ENCODE results near the gene RPS6KA5.

The RPS6KA5 gene

GRCh38 chr14:90995785-90996184, 64.7 kb downstream of the RPS6KA5 start:
- no peak overlapping the region for H3K4me2 ChIP-seq (ENCODE audit: low read depth, low read length)
- H3K27ac ChIP-seq (ENCODE audit: low read length) = no peak overlapping the region
- TF ChIP-seq EZH2 (optimal IDR thresholded peaks at IDR 0.05; ENCODE audit: low read depth, low read length) (no peak), CTCF (IDR thresholded peaks at IDR 0.05; ENCODE audit: low read length) (no peak), EZH2phosphoT487 (IDR thresholded peaks at IDR 0.05; ENCODE audit: low read length) (no peak)
- H3F3A ChIP-seq (ENCODE audit: insufficient read depth, low read length) = no peaks in the 10 kb centered on the region
- H4K20me1 ChIP-seq (ENCODE audit: insufficient read depth, low read length) = no peaks in the 10 kb centered on the region
- no peaks in the 10 kb centered on the region for H3K9me3 ChIP-seq (replicated peaks; ENCODE audit: insufficient read depth, low read length)
- no peak overlapping the region for H2AFZ ChIP-seq (ENCODE audit: low read length)
- no peaks in the 10 kb centered on the region for H3K36me3 ChIP-seq (replicated peaks; ENCODE audit: insufficient read depth, low read length)
- H3K9ac ChIP-seq (ENCODE audit: low read length) = no peak overlapping the region
- no peaks in the 10 kb centered on the region for H3K9me2 ChIP-seq (replicated peaks; ENCODE audit: insufficient read depth, low read length)
- H3K27me3 ChIP-seq (replicated peaks; ENCODE audit: insufficient read depth, low read length) = no peaks in the 10 kb centered on the region
- no peaks in the 10 kb centered on the region for H3K4me1 ChIP-seq (ENCODE audit: low read length)
- no peaks in the 10 kb centered on the region for H3K79me2 ChIP-seq (ENCODE audit: low read length)
- no peak overlapping the region for H3K4me3 ChIP-seq (ENCODE audit: low read length)
- no peak for DNase-seq

GRCh38 chr14:90993792-90994191, 66.6 kb downstream of the RPS6KA5 start:
- H3K9me3 ChIP-seq (replicated peaks; ENCODE audit: insufficient read depth, low read length) = no peaks in the 10 kb centered on the region

GRCh38 chr14:90991690-90992443, 68.6 kb downstream of the RPS6KA5 start:
- H3K4me3 ChIP-seq (ENCODE audit: low read length) = no peak overlapping the region
- no peak for DNase-seq
- H3K27me3 ChIP-seq (replicated peaks; ENCODE audit: insufficient read depth, low read length) = no peaks in the 10 kb centered on the region
- TF ChIP-seq EZH2 (optimal IDR thresholded peaks at IDR 0.05; ENCODE audit: low read depth, low read length) = no peak
- TF ChIP-seq CTCF (IDR thresholded peaks at IDR 0.05; ENCODE audit: low read length) = no peak
- TF ChIP-seq EZH2phosphoT487 (IDR thresholded peaks at IDR 0.05; ENCODE audit: low read length) = no peak
- H3K9ac ChIP-seq (ENCODE audit: low read length) = no peak overlapping the region
- no peaks in the 10 kb centered on the region for H3K79me2 ChIP-seq (ENCODE audit: low read length)
- no peaks in the 10 kb centered on the region for H3K9me3 ChIP-seq (replicated peaks; ENCODE audit: insufficient read depth, low read length)
- no peaks in the 10 kb centered on the region for H3F3A ChIP-seq (ENCODE audit: insufficient read depth, low read length)
- no peaks in the 10 kb centered on the region for H4K20me1 ChIP-seq (ENCODE audit: insufficient read depth, low read length)
- H3K4me1 ChIP-seq (ENCODE audit: low read length) = no peaks in the 10 kb centered on the region
- no peaks in the 10 kb centered on the region for H3K36me3 ChIP-seq (replicated peaks; ENCODE audit: insufficient read depth, low read length)
- H3K9me2 ChIP-seq (replicated peaks; ENCODE audit: insufficient read depth, low read length) = no peaks in the 10 kb centered on the region
- H3K27ac ChIP-seq (ENCODE audit: low read length) = no peak overlapping the region
- H3K4me2 ChIP-seq (ENCODE audit: low read depth, low read length) = no peak overlapping the region
- H2AFZ ChIP-seq (ENCODE audit: low read length) = no peak overlapping the region

More at GRCh38 chr14:90993792-90994191, 66.6 kb downstream of the RPS6KA5 start:
- H3K79me2 ChIP-seq (ENCODE audit: low read length) = no peaks in the 10 kb centered on the region
- no peaks in the 10 kb centered on the region for H3K27me3 ChIP-seq (replicated peaks; ENCODE audit: insufficient read depth, low read length)
- no peaks in the 10 kb centered on the region for H3K9me2 ChIP-seq (replicated peaks; ENCODE audit: insufficient read depth, low read length)
- no peak for DNase-seq
- H3K4me1 ChIP-seq (ENCODE audit: low read length) = no peaks in the 10 kb centered on the region
- H4K20me1 ChIP-seq (ENCODE audit: insufficient read depth, low read length) = no peaks in the 10 kb centered on the region
- H3F3A ChIP-seq (ENCODE audit: insufficient read depth, low read length) = no peaks in the 10 kb centered on the region
- no peak overlapping the region for H3K4me3 ChIP-seq (ENCODE audit: low read length)
- H3K4me2 ChIP-seq (ENCODE audit: low read depth, low read length) = no peak overlapping the region
- no peaks in the 10 kb centered on the region for H3K36me3 ChIP-seq (replicated peaks; ENCODE audit: insufficient read depth, low read length)
- H2AFZ ChIP-seq (ENCODE audit: low read length) = no peak overlapping the region
- TF ChIP-seq EZH2phosphoT487 (IDR thresholded peaks at IDR 0.05; ENCODE audit: low read length) (no peak), CTCF (IDR thresholded peaks at IDR 0.05; ENCODE audit: low read length) (no peak), EZH2 (optimal IDR thresholded peaks at IDR 0.05; ENCODE audit: low read depth, low read length) (no peak)
- H3K9ac ChIP-seq (ENCODE audit: low read length) = no peak overlapping the region
- H3K27ac ChIP-seq (ENCODE audit: low read length) = no peak overlapping the region
